KOPT-K1 (cell line): Measurements from ENCODE around the gene GABRB1.

Experiments used
- H3K27ac ChIP-seq: fragments of 200-600 bp; sonication (generic); 2 replicates; pipeline ENCODE4 v1.5.1; 2016; ENCODE audit warnings: antibody characterized with exemption, mild to moderate bottlenecking, low read depth, low read length; ENCODE audit not compliant: poor library complexity, severe bottlenecking
- H3K36me3 ChIP-seq: fragments of 200-600 bp; sonication (generic); 2 replicates; pipeline ENCODE4 v1.5.1; 2017; ENCODE audit warnings: antibody characterized with exemption, mild to moderate bottlenecking, low read length, moderate library complexity; ENCODE audit not compliant: insufficient read depth
- H3K9me3 ChIP-seq: fragments of 200-600 bp; sonication (generic); 2 replicates; pipeline ENCODE4 v1.5.1; 2017; ENCODE audit warnings: antibody characterized with exemption, low read length, mild to moderate bottlenecking; ENCODE audit not compliant: insufficient read depth, poor library complexity, severe bottlenecking

Gene GABRB1

DNA sequence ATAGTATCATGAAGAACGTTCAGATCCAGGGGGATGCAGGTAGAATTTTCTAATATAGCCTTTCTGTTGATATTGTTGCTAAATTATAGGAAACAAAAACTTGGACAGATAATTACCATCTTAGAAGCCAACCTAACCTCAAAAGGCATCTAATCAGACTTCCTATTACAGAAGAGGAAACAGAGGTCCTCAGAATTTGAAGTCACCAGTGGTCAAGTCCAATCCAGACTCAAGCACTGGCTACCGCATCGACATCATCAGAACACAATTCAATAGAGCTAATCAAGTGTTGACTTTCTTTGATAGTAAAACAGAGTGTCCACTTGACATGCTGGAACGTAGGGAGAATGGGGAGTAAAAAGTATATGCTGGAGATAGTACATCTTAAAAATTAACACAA, 443.4 kb downstream of the GABRB1 start:
- H3K36me3 ChIP-seq = no peaks in the 10 kb centered on the region
- no peaks in the 10 kb centered on the region for H3K9me3 ChIP-seq
- no peak overlapping the region for H3K27ac ChIP-seq

DNA sequence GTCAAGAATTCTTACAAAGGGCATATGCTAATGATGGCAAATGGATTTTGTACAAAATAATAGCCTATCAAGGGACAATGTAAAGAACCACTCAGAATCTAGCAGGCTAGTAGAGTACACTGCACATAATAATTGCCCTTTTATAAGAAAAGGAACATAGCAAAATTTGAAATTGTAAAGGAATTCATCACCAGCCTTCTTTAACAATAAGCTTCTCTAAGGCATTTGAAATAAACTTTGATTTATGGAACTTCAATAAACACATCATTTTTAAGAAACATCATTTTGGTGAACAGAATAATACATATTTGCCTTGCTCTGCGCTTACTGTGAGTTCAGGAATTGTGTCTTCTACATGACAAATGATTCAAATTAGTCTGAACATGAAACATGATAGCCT, 444.0 kb downstream of the GABRB1 start:
- no peaks in the 10 kb centered on the region for H3K9me3 ChIP-seq
- H3K36me3 ChIP-seq = no peaks in the 10 kb centered on the region
- no peak overlapping the region for H3K27ac ChIP-seq
